B cell (primary cell): ENCODE results near the gene JADE1. TPM values are rescaled to one million over a fixed set of nuclear protein-coding genes. Genes with fewer than 3 reads are reported as not detected.

ENCODE experiments used
- ATAC-seq: fragments of 200-7000 bp; cut with Tn5 transposase; one replicate; pipeline ENCODE4 v1.10.0; 2021; ENCODE audit warnings: low read depth, mild to moderate bottlenecking, moderate number of reproducible peaks, moderate library complexity
- CTCF ChIA-PET: fragments of 350-600 bp; sonication (Branson Sonifier 250); formaldehyde crosslinking; loops from one replicate; lab custom pipeline; 2021; ENCODE audit warnings: antibody characterized with exemption, inconsistent platforms; lab: Charles Lee
- POLR2A ChIA-PET: fragments of 350-600 bp; sonication (Branson Sonifier 250); formaldehyde crosslinking; loops from one replicate; lab custom pipeline; 2021; ENCODE audit warnings: antibody characterized with exemption; lab: Charles Lee
- DNase-seq: peaks from one replicate; pipeline ENCODE4 v3.0.0; 2013
- H2AFZ ChIP-seq: 2 replicates; pipeline ENCODE4 v1.6.1; 2012; ENCODE audit warnings: mild to moderate bottlenecking, low read depth, low read length; ENCODE audit not compliant: insufficient read depth, poor library complexity, severe bottlenecking
- H3K27ac ChIP-seq, 2 donors: 1 replicate in 1 of 2; 2 replicates in 1 of 2; pipeline ENCODE4 v1.5.1; 2012 to 2013; ENCODE audit warnings: low read length in 2 of 2, mild to moderate bottlenecking in 2 of 2, moderate library complexity in 1 of 2
- H3K27me3 ChIP-seq, 4 experiments: fragments of 200-600 bp in 1 of 4; sonication (generic) in 1 of 4; replicated peaks in 1 of 4; 1 replicate in 2 of 4; 2 replicates in 2 of 4; pipeline versions ENCODE4 v1.6.1 to v1.7.0; 2013 to 2016; ENCODE audit warnings: low read length in 3 of 4, mild to moderate bottlenecking in 2 of 4, mixed read lengths in 1 of 4, moderate library complexity in 1 of 4; ENCODE audit not compliant: insufficient read depth in 4 of 4, control insufficient read depth in 3 of 4; ENCODE audit errors: control extremely low read depth in 1 of 4
- H3K36me3 ChIP-seq, 2 experiments: replicated peaks in 1 of 2; 1 replicate in 1 of 2; 2 replicates in 1 of 2; pipeline versions ENCODE4 v1.6.1 to v1.7.1; 2013; ENCODE audit warnings: low read length in 1 of 2; ENCODE audit not compliant: insufficient read depth in 2 of 2, control insufficient read depth in 1 of 2; ENCODE audit errors: control extremely low read depth in 1 of 2, extremely low read depth in 1 of 2
- H3K4me1 ChIP-seq, 2 donors: fragments of 200-600 bp in 1 of 2; sonication (generic) in 1 of 2; 1 replicate in 1 of 2; 2 replicates in 1 of 2; pipeline versions ENCODE4 v1.5.1 to v1.6.1; 2013 to 2017; ENCODE audit warnings: low read length in 2 of 2; ENCODE audit not compliant: control insufficient read depth in 2 of 2, insufficient read depth in 2 of 2
- H3K4me2 ChIP-seq: replicated peaks from 2 replicates; pipeline ENCODE3; 2012; ENCODE audit warnings: mild to moderate bottlenecking, low read depth, low read length; ENCODE audit not compliant: poor library complexity, severe bottlenecking
- H3K4me3 ChIP-seq, 5 experiments: fragments of 200-600 bp in 1 of 5; sonication (generic) in 1 of 5; 1 replicate in 3 of 5; 2 replicates in 2 of 5; pipeline versions ENCODE4 v1.5.1 to v1.7.0; 2011 to 2016; ENCODE audit warnings: low read length in 4 of 5, mild to moderate bottlenecking in 4 of 5, low read depth in 2 of 5, control low read depth in 1 of 5, moderate library complexity in 1 of 5; ENCODE audit not compliant: insufficient read depth in 1 of 5; ENCODE audit errors: control extremely low read depth in 1 of 5, extremely low read depth in 1 of 5
- H3K79me2 ChIP-seq: fragments of 200-600 bp; sonication (generic); one replicate; pipeline ENCODE4 v1.6.0; 2016; ENCODE audit warnings: low read length; ENCODE audit not compliant: control insufficient read depth, insufficient read depth
- H3K9ac ChIP-seq: fragments of 200-600 bp; sonication (generic); 2 replicates; pipeline ENCODE4 v1.6.1; 2017; ENCODE audit warnings: mild to moderate bottlenecking, low read length, moderate library complexity
- H3K9me3 ChIP-seq, 3 donors: one replicate each; pipeline versions ENCODE4 v1.6.1 to v1.7.1; 2013; ENCODE audit warnings: low read length in 2 of 3; ENCODE audit not compliant: control insufficient read depth in 2 of 3, insufficient read depth in 1 of 3; ENCODE audit errors: control extremely low read depth in 1 of 3
- H4K20me1 ChIP-seq: 2 replicates; pipeline ENCODE4 v1.6.0; 2012; ENCODE audit warnings: mild to moderate bottlenecking, low read length; ENCODE audit not compliant: insufficient read depth, control insufficient read depth, poor library complexity, severe bottlenecking
- H3K27ac Mint-ChIP-seq: one replicate; pipeline ENCODE4 v1.8.0; 2021; ENCODE audit warnings: mixed read lengths
- H3K27me3 Mint-ChIP-seq: one replicate; pipeline ENCODE4 v1.8.0; 2021; ENCODE audit warnings: mixed read lengths
- H3K4me1 Mint-ChIP-seq: one replicate; pipeline ENCODE4 v1.8.0; 2021; ENCODE audit warnings: mixed read lengths
- H3K4me3 Mint-ChIP-seq: one replicate; pipeline ENCODE4 v1.8.0; 2021; ENCODE audit warnings: mixed read lengths
- H3K9me3 Mint-ChIP-seq: one replicate; pipeline ENCODE4 v1.8.0; 2022; ENCODE audit warnings: mixed read lengths; ENCODE audit not compliant: insufficient read depth
- CTCF ChIP-seq: fragments of 200-600 bp; IDR thresholded peaks from one replicate; pipeline ENCODE4 v1.8.0; 2022; ENCODE audit warnings: antibody characterized with exemption, mild to moderate bottlenecking
- EZH2 ChIP-seq: IDR thresholded peaks from 2 replicates; pipeline ENCODE4 v1.6.1; 2012; ENCODE audit warnings: borderline replicate concordance, low read depth, mild to moderate bottlenecking, moderate library complexity, low read length; ENCODE audit not compliant: insufficient read depth, poor library complexity, severe bottlenecking
- WGBS: methylation state at CpG from one replicate; pipeline ENCODE4 v1.1.5; 2013; ENCODE audit warnings: missing lambda C conversion rate; ENCODE audit not compliant: insufficient coverage; 5-methylcytosine and 5-hydroxymethylcytosine counted together
- intact Hi-C: fragments of 100-400 bp; cut with micrococcal nuclease; formaldehyde crosslinking; loops from one replicate; pipeline ENCODE4 v1.10.0; 2022
- polyA plus RNA-seq: library from polyadenylated mRNA; depleted of rRNA; stranded (reverse); fragments of >200 nt; gene quantifications from 2 replicates; pipeline ENCODE4 v1.2.3, GENCODE V29; 2012
- total RNA-seq, 2 donors: library from RNA; stranded (reverse); fragments of 120-200 nt in 1 of 2; gene quantifications; 1 replicate in 1 of 2; 2 replicates in 1 of 2; pipeline versions ENCODE4 v1.2.3 to v1.2.4, GENCODE V29; 2013 to 2022

The JADE1 gene
- total and polyA plus RNA-seq, 2 donors (not counting 1 experiment from before 2014, with no cell fraction given): 13.8 to 42.4 TPM

GRCh38 chr4:128820671-128821070, 11.2 kb downstream of the JADE1 start:
- ATAC-seq (no peak), DNase-seq (no peak)
- H3K4me2 ChIP-seq: no peak overlapping the region
- TF ChIP-seq EZH2 (no peak), CTCF (no peak)
- peaks cover 57% of the 10 kb centered on the region for H3K4me1 Mint-ChIP-seq
- H4K20me1 ChIP-seq: peaks cover 89% of the 10 kb centered on the region
- no peak overlapping the region for H3K4me3 ChIP-seq
- no peaks in the 10 kb centered on the region for H3K9me3 ChIP-seq
- peaks cover 8 to 11% of the 10 kb centered on the region in 2 donors for H3K4me1 ChIP-seq
- no CpG with 5 or more reads among the region's 3 CpGs for WGBS
- ChIA-PET CTCF (interaction anchor here (1.5 kb wide), 1 partner anchor 42 kb away, joined by 5 read pairs; no protein-coding TSS in a partner anchor), POLR2A (interaction anchor here (0.7 kb wide), 1 partner anchor 615 kb away, joined by 4 read pairs; no protein-coding TSS in a partner anchor)
- H3K9me3 Mint-ChIP-seq: no peaks in the 10 kb centered on the region
- no peak overlapping the region for H2AFZ ChIP-seq
- no peak overlapping the region for H3K27ac Mint-ChIP-seq
- H3K27me3 Mint-ChIP-seq: no peaks in the 10 kb centered on the region
- H3K27me3 ChIP-seq: no peaks in the 10 kb centered on the region
- no peak overlapping the region for H3K9ac ChIP-seq
- H3K36me3 ChIP-seq: no peaks in the 10 kb centered on the region
- peaks cover 98% of the 10 kb centered on the region for H3K79me2 ChIP-seq
- H3K27ac ChIP-seq: no peak overlapping the region
- intact Hi-C loops: no loop called here
- H3K4me3 Mint-ChIP-seq: no peak overlapping the region

- POLR2A ChIA-PET: interaction anchor here (0.7 kb wide), 1 partner anchor 615 kb away, joined by 4 read pairs; no protein-coding TSS in a partner anchor
- H3K4me2 ChIP-seq: no peak overlapping the region
- H3K79me2 ChIP-seq: peaks cover 98% of the 10 kb centered on the region
- no peaks in the 10 kb centered on the region for H3K36me3 ChIP-seq
- H3K27me3 ChIP-seq: no peaks in the 10 kb centered on the region
- H3K27me3 Mint-ChIP-seq: no peaks in the 10 kb centered on the region
- H3K4me3 Mint-ChIP-seq: no peak overlapping the region
- peaks cover 59% of the 10 kb centered on the region for H3K4me1 Mint-ChIP-seq
- no peaks in the 10 kb centered on the region for H3K9me3 ChIP-seq
- WGBS: no CpG with 5 or more reads among the region's 2 CpGs
- CTCF ChIA-PET: interaction anchor here (1.5 kb wide), 1 partner anchor 42 kb away, joined by 5 read pairs; no protein-coding TSS in a partner anchor
- H3K4me3 ChIP-seq: no peak overlapping the region
- TF ChIP-seq EZH2 (no peak), CTCF (no peak)
- H3K27ac Mint-ChIP-seq: no peak overlapping the region
- H3K9me3 Mint-ChIP-seq: no peaks in the 10 kb centered on the region
- ATAC-seq: no peak
- intact Hi-C loops: no loop called here
- H2AFZ ChIP-seq: no peak overlapping the region
- no peak overlapping the region for H3K27ac ChIP-seq
- H4K20me1 ChIP-seq: peaks cover 89% of the 10 kb centered on the region
- peaks cover 13 to 16% of the 10 kb centered on the region in 2 donors for H3K4me1 ChIP-seq
- no peak for DNase-seq
- no peak overlapping the region for H3K9ac ChIP-seq
These were observed 11.7 kb downstream of the JADE1 start for GRCh38 chr4:128821151-128821550.
